ENCODE results near the gene FADS1.

Gene FADS1

GRCh38 chr11:61817471-61818202, 834 bp upstream of the FADS1 start:
- no peak for TF ChIP-seq CTCF (conservative IDR thresholded peaks at IDR 0.05)
- H3K27ac ChIP-seq, result peak overlapping the region; percentile 94

GRCh38 chr11:61815790-61816735, 740 bp downstream of the FADS1 start:
- TF ChIP-seq CTCF (conservative IDR thresholded peaks at IDR 0.05), result no peak

GRCh38 chr11:61814958-61815789, 1.6 kb downstream of the FADS1 start:
- TF ChIP-seq CTCF (conservative IDR thresholded peaks at IDR 0.05), result no peak
- H3K27ac ChIP-seq, result peak overlapping the region; percentile 94

More at GRCh38 chr11:61815790-61816735, 740 bp downstream of the FADS1 start:
- H3K27ac ChIP-seq, result peak overlapping the region; percentile 94

- no peak for TF ChIP-seq CTCF (conservative IDR thresholded peaks at IDR 0.05)
- peak overlapping the region; percentile 94 for H3K27ac ChIP-seq
These were observed 2.4 kb downstream of the FADS1 start for GRCh38 chr11:61814247-61814957.

GRCh38 chr11:61812736-61813411, 3.9 kb downstream of the FADS1 start:
- TF ChIP-seq CTCF (conservative IDR thresholded peaks at IDR 0.05), result no peak
- H3K27ac ChIP-seq, result no peak overlapping the region

GRCh38 chr11:61811831-61812230, 5.0 kb downstream of the FADS1 start:
- H3K27ac ChIP-seq, result no peak overlapping the region

More at GRCh38 chr11:61811831-61812230, 5.0 kb downstream of the FADS1 start:
- no peak for TF ChIP-seq CTCF (conservative IDR thresholded peaks at IDR 0.05)

Measured in VCaP (cell line).